ENCODE measurements around the gene NECTIN1.
A peak's percentile ranks its signal among the peaks of the same experiment; 100 is the strongest.

NECTIN1 gene

GRCh38 chr11:119772641-119773415 lies 43.8 kb upstream of the NECTIN1 start:
- TF ChIP-seq CTCF (conservative IDR thresholded peaks at IDR 0.05; ENCODE audit: low read length) = no peak
- no peak for DNase-seq (ENCODE audit: low read depth)
- no peak overlapping the region for H3K4me3 ChIP-seq (ENCODE audit: low read length)

- no peak for TF ChIP-seq CTCF (conservative IDR thresholded peaks at IDR 0.05; ENCODE audit: low read length)
- no peak for DNase-seq (ENCODE audit: low read depth)
- no peak overlapping the region for H3K4me3 ChIP-seq (ENCODE audit: low read length)
These were observed 43.1 kb upstream of the NECTIN1 start for GRCh38 chr11:119772076-119772475.

- TF ChIP-seq CTCF (conservative IDR thresholded peaks at IDR 0.05; ENCODE audit: low read length) = no peak
- DNase-seq (ENCODE audit: low read depth) = no peak
- H3K4me3 ChIP-seq (ENCODE audit: low read length) = no peak overlapping the region
These were observed 42.3 kb upstream of the NECTIN1 start for GRCh38 chr11:119771172-119771770.

GRCh38 chr11:119765628-119766027 lies 36.6 kb upstream of the NECTIN1 start:
- H3K4me3 ChIP-seq (ENCODE audit: low read length) = no peak overlapping the region
- no peak for DNase-seq (ENCODE audit: low read depth)
- no peak for TF ChIP-seq CTCF (conservative IDR thresholded peaks at IDR 0.05; ENCODE audit: low read length)

GRCh38 chr11:119764108-119764868 lies 35.3 kb upstream of the NECTIN1 start:
- DNase-seq (ENCODE audit: low read depth) = peak; percentile 69
- H3K4me3 ChIP-seq (ENCODE audit: low read length) = no peak overlapping the region
- no peak for TF ChIP-seq CTCF (conservative IDR thresholded peaks at IDR 0.05; ENCODE audit: low read length)

GRCh38 chr11:119763071-119763728 lies 34.2 kb upstream of the NECTIN1 start:
- TF ChIP-seq CTCF (conservative IDR thresholded peaks at IDR 0.05; ENCODE audit: low read length) = no peak
- H3K4me3 ChIP-seq (ENCODE audit: low read length) = no peak overlapping the region
- no peak for DNase-seq (ENCODE audit: low read depth)

All from AG10803 (cell line).